BLaER1 treated with 17β-estradiol and CSF1 and Interleukin-3, amounts not matched to agents 10 nM and 100 nM (cell line): ENCODE results near the gene HOATZ.

Experiments used
- H3K27ac ChIP-seq, 11 experiments: shearing (Covaris generic); formaldehyde crosslinking; 2 replicates each; pipeline ENCODE4 v1.8.1; 2022
- H3K27me3 ChIP-seq, 11 experiments: shearing (Covaris generic); formaldehyde crosslinking; 2 replicates each; pipeline ENCODE4 v1.8.1; 2022
- H3K36me3 ChIP-seq, 11 experiments: shearing (Covaris generic); formaldehyde crosslinking; 2 replicates each; pipeline ENCODE4 v1.8.1; 2022
- H3K4me1 ChIP-seq, 10 experiments: shearing (Covaris generic); formaldehyde crosslinking; 2 replicates each; pipeline ENCODE4 v1.8.1; 2022
- H3K4me2 ChIP-seq, 11 experiments: shearing (Covaris generic); formaldehyde crosslinking; 2 replicates each; pipeline ENCODE4 v1.8.1; 2022
- H3K4me3 ChIP-seq, 10 experiments: shearing (Covaris generic); formaldehyde crosslinking; 2 replicates each; pipeline ENCODE4 v1.8.1; 2022
- H3K9ac ChIP-seq, 11 experiments: shearing (Covaris generic); formaldehyde crosslinking; 2 replicates each; pipeline ENCODE4 v1.8.1; 2022
- H3K9me3 ChIP-seq, 11 experiments: shearing (Covaris generic); formaldehyde crosslinking; replicated peaks in 1 of 11; 2 replicates each; pipeline ENCODE4 v1.8.1; 2022
- H4K20me1 ChIP-seq, 11 experiments: shearing (Covaris generic); formaldehyde crosslinking; 2 replicates each; pipeline ENCODE4 v1.8.1; 2022
- Cebpa-rat ChIP-seq, 11 experiments: shearing (Covaris generic); IDR thresholded peaks; 2 replicates each; pipeline ENCODE4 v1.8.1; 2022

Gene HOATZ

DNA sequence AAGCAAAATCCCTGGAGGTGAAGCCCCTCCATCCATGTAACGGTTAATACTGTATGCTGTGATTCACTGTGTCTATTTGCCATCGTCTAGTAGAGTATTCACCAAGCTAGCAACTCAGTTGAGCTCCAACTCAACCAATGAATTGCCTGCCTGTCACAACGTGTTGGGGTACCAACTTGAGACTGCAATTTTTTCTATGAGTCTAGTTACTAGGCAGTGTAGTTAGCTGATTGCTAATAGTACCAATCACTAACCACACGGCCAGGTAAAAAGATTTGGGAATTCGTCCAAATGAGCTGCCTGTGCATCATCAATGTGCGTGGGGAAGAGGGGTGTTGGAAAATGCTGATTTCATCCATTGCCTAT is 1.4 kb upstream of the HOATZ start:
- H3K9ac ChIP-seq = no peak overlapping the region
- no peak overlapping the region for H3K4me2 ChIP-seq
- H3K27ac ChIP-seq = no peak overlapping the region
- H3K9me3 ChIP-seq = peaks cover 12 to 26% (median 16%) of the 10 kb centered on the region in 11 experiments
- no peaks in the 10 kb centered on the region for H4K20me1 ChIP-seq
- H3K27me3 ChIP-seq = peaks cover 16 to 36% (median 33%) of the 10 kb centered on the region in 11 experiments
- H3K36me3 ChIP-seq = no peaks in the 10 kb centered on the region
- H3K4me3 ChIP-seq = no peak overlapping the region
- no peak for TF ChIP-seq Cebpa-rat (IDR thresholded peaks at IDR 0.05)
- no peaks in the 10 kb centered on the region for H3K4me1 ChIP-seq

DNA sequence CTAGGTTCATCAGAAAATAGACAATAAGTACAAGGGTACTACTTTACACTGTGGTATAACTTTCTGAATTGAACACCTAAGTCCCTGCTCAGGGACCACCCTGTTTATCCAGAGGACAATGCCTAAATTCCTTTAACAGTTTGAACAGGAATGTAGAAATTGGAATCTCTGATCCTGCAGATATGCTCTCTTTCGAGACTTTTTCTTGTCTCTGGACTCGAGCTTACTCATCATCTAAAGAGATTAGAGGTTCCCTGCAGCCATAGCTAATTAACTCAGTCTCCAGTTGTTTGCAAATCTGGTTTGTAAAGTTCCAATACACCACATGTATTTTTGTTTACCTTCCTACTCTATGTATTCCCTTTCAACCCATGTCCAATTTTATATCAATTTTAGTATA is 1.0 kb downstream of the HOATZ start:
- Histone ChIP-seq H3K36me3 (no peaks in the 10 kb centered on the region), H3K4me3 (no peak overlapping the region), H3K27me3 (peaks cover 16 to 36% (median 33%) of the 10 kb centered on the region in 11 experiments), H3K27ac (no peak overlapping the region), H3K9me3 (peaks cover 11 to 24% (median 16%) of the 10 kb centered on the region in 11 experiments), H3K4me1 (no peaks in the 10 kb centered on the region), H3K9ac (no peak overlapping the region), H3K4me2 (no peak overlapping the region), H4K20me1 (no peaks in the 10 kb centered on the region)
- TF ChIP-seq Cebpa-rat (IDR thresholded peaks at IDR 0.05) = no peak

DNA sequence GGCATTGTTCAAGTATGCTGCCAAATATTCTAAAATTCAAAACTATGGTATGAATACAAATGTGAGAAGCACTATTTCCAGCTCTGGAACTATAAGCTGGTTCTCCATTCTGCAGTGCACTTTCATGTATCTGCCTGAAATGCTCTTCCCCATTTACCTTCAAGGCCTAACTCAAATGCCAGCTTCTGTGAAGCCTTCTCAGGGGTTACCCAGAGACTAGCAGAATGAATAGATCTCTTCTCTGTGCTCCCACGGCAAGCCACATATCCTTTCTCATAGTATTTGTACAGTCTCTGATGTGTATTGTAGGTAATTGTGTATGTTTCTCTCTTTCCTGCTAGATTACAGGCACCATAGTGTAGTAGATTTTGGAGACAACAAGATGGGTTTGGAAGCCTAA is 4.1 kb downstream of the HOATZ start:
- peaks cover 0 to 8% (median 7%) of the 10 kb centered on the region in 11 experiments; a peak in 17 of 22 replicates for H3K27me3 ChIP-seq
- TF ChIP-seq Cebpa-rat (IDR thresholded peaks at IDR 0.05) = no peak
- no peak overlapping the region for H3K9ac ChIP-seq
- H3K4me1 ChIP-seq = peaks cover 0 to under 1% (median 0%) of the 10 kb centered on the region in 10 experiments; a peak in 3 of 20 replicates
- H4K20me1 ChIP-seq = no peaks in the 10 kb centered on the region
- no peak overlapping the region for H3K4me3 ChIP-seq
- H3K36me3 ChIP-seq = no peaks in the 10 kb centered on the region
- H3K27ac ChIP-seq = no peak overlapping the region
- no peak overlapping the region for H3K4me2 ChIP-seq
- peaks cover 0 to 7% (median 0%) of the 10 kb centered on the region in 11 experiments; a peak in 3 of 22 replicates for H3K9me3 ChIP-seq

DNA sequence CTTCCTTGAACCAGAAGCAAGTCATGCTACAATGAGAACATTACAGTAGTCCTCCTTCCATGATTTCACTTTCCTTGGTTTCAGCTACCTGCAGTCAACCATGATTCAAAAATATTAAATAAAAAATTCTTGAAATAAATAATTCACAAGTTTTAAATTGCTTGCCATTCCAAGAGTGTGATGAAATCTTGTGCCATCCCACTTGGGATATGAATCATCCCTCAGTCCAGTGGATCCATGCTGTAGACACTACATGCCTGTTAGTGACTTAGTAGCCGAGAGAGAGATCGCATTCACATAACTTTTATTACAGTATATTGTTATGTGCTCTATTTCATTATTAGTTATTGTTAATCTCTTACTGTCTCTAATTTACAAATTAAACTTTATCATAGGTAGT is 6.0 kb downstream of the HOATZ start:
- H3K9ac ChIP-seq = no peak overlapping the region
- no peak overlapping the region for H3K4me2 ChIP-seq
- no peaks in the 10 kb centered on the region for H3K27me3 ChIP-seq
- peaks cover 0 to 8% (median 0%) of the 10 kb centered on the region in 10 experiments; a peak in 5 of 20 replicates for H3K4me1 ChIP-seq
- H3K36me3 ChIP-seq = no peaks in the 10 kb centered on the region
- no peak for TF ChIP-seq Cebpa-rat (IDR thresholded peaks at IDR 0.05)
- H3K4me3 ChIP-seq = no peak overlapping the region
- no peaks in the 10 kb centered on the region for H4K20me1 ChIP-seq
- H3K9me3 ChIP-seq = no peaks in the 10 kb centered on the region
- no peak overlapping the region for H3K27ac ChIP-seq

- TF ChIP-seq Cebpa-rat (IDR thresholded peaks at IDR 0.05) = no peak
Measured at GRCh38 chr11:111521135-111521534, 6.6 kb downstream of the HOATZ start.

DNA sequence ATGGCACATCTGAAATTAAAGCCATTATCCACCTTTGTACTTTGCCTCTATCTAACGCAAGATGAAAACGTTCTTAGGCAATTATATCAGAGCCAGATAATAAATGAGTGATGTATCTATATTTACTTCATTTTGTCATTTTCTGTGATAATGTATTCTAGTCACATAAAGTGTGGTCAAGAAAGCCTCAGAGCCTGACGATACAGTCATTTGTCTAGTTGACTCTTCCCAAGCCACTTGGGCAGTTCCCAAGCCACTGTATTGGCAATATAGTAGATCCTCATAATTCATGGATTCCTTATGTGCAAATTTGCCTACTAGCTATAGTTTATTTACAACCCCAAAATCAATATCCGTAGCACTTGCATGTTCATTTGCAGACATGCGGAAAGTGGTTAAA is 7.8 kb downstream of the HOATZ start:
- Histone ChIP-seq H3K9me3 (no peaks in the 10 kb centered on the region), H3K9ac (no peak overlapping the region)

More at GRCh38 chr11:111521135-111521534, 6.6 kb downstream of the HOATZ start:
- Histone ChIP-seq H3K27me3 (no peaks in the 10 kb centered on the region), H3K4me1 (peaks cover 0 to 8% (median 0%) of the 10 kb centered on the region in 10 experiments; a peak in 5 of 20 replicates), H3K4me3 (no peak overlapping the region), H3K27ac (no peak overlapping the region), H4K20me1 (no peaks in the 10 kb centered on the region), H3K9ac (no peak overlapping the region), H3K9me3 (no peaks in the 10 kb centered on the region), H3K36me3 (no peaks in the 10 kb centered on the region), H3K4me2 (no peak overlapping the region)

GRCh38 chr11:111523343-111523742 is 8.8 kb downstream of the HOATZ start:
- Histone ChIP-seq H3K9me3 (no peaks in the 10 kb centered on the region), H3K4me3 (no peak overlapping the region), H3K9ac (no peak overlapping the region), H3K27me3 (no peaks in the 10 kb centered on the region), H3K4me1 (peaks cover 0 to 8% (median 0%) of the 10 kb centered on the region in 10 experiments; a peak in 5 of 20 replicates), H3K36me3 (no peaks in the 10 kb centered on the region), H3K4me2 (no peak overlapping the region), H3K27ac (no peak overlapping the region), H4K20me1 (no peaks in the 10 kb centered on the region)
- no peak for TF ChIP-seq Cebpa-rat (IDR thresholded peaks at IDR 0.05)

More for the DNA sequence above, 7.8 kb downstream of the HOATZ start:
- H3K4me2 ChIP-seq = no peak overlapping the region
- H3K4me1 ChIP-seq = peaks cover 0 to 8% (median 0%) of the 10 kb centered on the region in 10 experiments; a peak in 5 of 20 replicates
- no peak for TF ChIP-seq Cebpa-rat (IDR thresholded peaks at IDR 0.05)
- no peaks in the 10 kb centered on the region for H4K20me1 ChIP-seq
- no peaks in the 10 kb centered on the region for H3K27me3 ChIP-seq
- no peaks in the 10 kb centered on the region for H3K36me3 ChIP-seq
- no peak overlapping the region for H3K27ac ChIP-seq
- no peak overlapping the region for H3K4me3 ChIP-seq

- no peak for TF ChIP-seq Cebpa-rat (IDR thresholded peaks at IDR 0.05)
- peaks cover 0 to 8% (median 0%) of the 10 kb centered on the region in 10 experiments; a peak in 5 of 20 replicates for H3K4me1 ChIP-seq
- no peaks in the 10 kb centered on the region for H3K36me3 ChIP-seq
- no peaks in the 10 kb centered on the region for H3K9me3 ChIP-seq
- peak overlapping the region in 2 of 11 experiments; percentile 15 to 16; a peak in 1 of 22 replicates for H3K4me2 ChIP-seq
- H4K20me1 ChIP-seq = no peaks in the 10 kb centered on the region
- no peak overlapping the region for H3K4me3 ChIP-seq
- H3K27me3 ChIP-seq = no peaks in the 10 kb centered on the region
- no peak overlapping the region for H3K27ac ChIP-seq
- H3K9ac ChIP-seq = no peak overlapping the region
Measured at GRCh38 chr11:111524056-111524455, 9.5 kb downstream of the HOATZ start.

DNA sequence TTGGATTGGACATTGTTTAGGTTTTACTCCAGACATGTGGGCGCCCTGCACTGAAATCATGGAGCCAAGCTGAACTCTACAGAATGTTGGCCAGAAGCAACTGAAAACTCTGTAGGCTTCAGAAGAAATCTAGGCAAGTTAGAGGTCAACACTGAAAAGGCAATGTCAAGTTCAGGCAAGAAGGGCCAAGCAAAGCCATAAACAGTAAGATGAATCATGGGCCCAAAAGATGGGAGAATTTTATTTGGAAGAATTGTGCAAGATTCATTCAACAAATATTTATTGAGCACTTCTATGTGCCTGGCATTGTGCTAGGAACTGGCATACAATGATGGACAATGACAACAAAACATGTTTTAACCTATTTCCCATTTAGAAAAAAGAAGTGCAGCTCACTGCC is 10.9 kb downstream of the HOATZ start:
- H3K36me3 ChIP-seq = no peaks in the 10 kb centered on the region
- H3K27ac ChIP-seq = no peak overlapping the region
- no peak for TF ChIP-seq Cebpa-rat (IDR thresholded peaks at IDR 0.05)
- peaks cover 0 to 8% (median 0%) of the 10 kb centered on the region in 10 experiments; a peak in 5 of 20 replicates for H3K4me1 ChIP-seq
- no peaks in the 10 kb centered on the region for H3K27me3 ChIP-seq
- no peak overlapping the region for H3K4me2 ChIP-seq
- no peaks in the 10 kb centered on the region for H4K20me1 ChIP-seq
- no peak overlapping the region for H3K9ac ChIP-seq
- H3K9me3 ChIP-seq = no peaks in the 10 kb centered on the region
- no peak overlapping the region for H3K4me3 ChIP-seq

DNA sequence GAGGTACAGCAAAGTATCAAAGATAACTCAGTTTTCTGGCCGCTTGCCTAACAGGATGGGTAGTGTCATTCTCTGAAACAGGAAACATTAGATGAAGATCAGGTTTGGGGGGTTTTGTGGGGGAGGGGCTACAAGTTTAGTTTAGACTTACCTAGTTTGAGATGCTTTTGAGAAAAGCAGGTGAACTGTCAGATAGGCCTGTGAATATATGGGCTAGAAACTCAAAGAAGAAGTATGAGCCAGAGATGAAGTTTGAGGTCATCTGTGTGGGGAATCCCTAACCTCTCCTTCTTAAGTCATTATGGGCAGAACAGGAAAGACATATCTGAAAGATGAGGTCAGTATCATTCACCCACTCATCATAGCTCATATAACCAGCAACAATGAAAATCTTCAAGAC is 11.9 kb downstream of the HOATZ start:
- no peaks in the 10 kb centered on the region for H3K9me3 ChIP-seq
- no peaks in the 10 kb centered on the region for H3K36me3 ChIP-seq
- H3K27ac ChIP-seq = no peak overlapping the region
- H3K27me3 ChIP-seq = no peaks in the 10 kb centered on the region
- TF ChIP-seq Cebpa-rat (IDR thresholded peaks at IDR 0.05) = no peak
- H3K4me3 ChIP-seq = no peak overlapping the region
- peaks cover 0 to 13% (median 0%) of the 10 kb centered on the region in 10 experiments; a peak in 5 of 20 replicates for H3K4me1 ChIP-seq
- no peaks in the 10 kb centered on the region for H4K20me1 ChIP-seq
- H3K9ac ChIP-seq = no peak overlapping the region
- H3K4me2 ChIP-seq = no peak overlapping the region
